GM21515 (cell line): ENCODE data around the gene STEAP1B.
"Not testable (repeated sequence)": the region's sequence is repeated elsewhere in the genome, so short reads cannot be mapped to it uniquely, and the experiment has no call there.

Experiments used
- ATAC-seq: cut with Tn5 transposase; IDR thresholded peaks from one replicate; pipeline ENCODE4 v1.9.1; 2021; ENCODE audit not compliant: unreplicated experiment

The STEAP1B gene

GRCh38 chr7:22460363-22460988, 39.5 kb downstream of the STEAP1B start:
- no peak for ATAC-seq

DNA sequence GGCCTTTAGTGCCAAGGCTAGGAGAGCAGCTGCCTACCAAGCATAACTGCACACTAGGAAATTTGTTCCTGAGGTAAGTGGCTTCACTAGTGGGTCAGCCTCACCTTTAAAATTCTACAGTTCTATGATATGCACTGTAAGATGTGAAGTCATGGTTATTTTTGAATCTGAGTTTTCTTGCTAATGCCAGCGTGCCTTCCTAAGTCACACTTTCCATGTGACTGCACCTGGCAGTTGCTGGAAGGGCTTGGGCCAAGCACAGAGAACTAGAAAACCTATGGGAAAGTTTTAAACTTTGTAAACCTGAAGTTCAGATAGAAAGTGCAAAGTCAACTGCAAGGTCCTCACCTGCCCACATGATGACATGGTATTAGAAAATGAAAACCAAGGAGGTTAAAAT, 42.5 kb downstream of the STEAP1B start:
- no peak for ATAC-seq

GRCh38 chr7:22454446-22454845, 45.5 kb downstream of the STEAP1B start:
- ATAC-seq = no peak

- ATAC-seq = no peak
These were observed 46.9 kb downstream of the STEAP1B start for GRCh38 chr7:22452960-22453558.

DNA sequence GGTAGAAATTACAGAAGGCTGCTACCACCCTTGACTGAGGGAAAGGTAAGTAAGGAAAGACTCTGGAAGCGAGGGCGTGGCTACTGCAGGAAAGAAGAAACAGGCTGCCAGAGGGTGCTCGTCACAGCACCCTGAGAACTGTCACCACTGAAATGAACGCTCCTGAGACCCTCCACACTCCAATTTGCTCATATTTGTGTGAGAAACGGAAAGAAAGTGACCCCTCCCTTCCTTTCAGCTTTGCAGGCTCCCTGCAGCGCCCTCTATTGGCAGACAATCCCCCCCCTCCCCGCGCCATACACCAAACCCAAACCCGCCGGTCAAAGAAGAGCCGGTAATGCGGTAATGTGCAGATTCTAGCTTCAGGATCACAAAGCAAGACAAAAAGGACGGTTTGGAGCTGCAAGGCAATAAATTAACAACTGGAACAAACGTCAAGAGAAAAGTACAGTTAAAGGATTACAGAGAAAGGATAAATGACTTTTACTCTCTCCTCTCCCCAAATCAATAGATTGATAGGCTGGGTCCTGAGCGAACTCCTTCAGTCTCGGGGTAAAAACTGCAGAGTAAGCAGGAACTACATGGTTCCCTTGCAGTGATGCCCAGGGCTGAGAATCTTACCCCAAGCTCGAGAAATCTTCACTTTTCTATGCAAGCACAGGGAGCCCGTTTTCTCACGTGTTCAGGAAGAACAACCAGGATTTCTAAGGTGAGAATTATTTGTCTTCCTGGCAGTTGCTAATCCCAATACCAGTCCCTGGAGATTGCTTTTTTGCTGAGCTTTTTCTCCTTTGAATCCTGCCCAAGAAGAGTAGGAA, 47.6 kb downstream of the STEAP1B start:
- no peak for ATAC-seq

DNA sequence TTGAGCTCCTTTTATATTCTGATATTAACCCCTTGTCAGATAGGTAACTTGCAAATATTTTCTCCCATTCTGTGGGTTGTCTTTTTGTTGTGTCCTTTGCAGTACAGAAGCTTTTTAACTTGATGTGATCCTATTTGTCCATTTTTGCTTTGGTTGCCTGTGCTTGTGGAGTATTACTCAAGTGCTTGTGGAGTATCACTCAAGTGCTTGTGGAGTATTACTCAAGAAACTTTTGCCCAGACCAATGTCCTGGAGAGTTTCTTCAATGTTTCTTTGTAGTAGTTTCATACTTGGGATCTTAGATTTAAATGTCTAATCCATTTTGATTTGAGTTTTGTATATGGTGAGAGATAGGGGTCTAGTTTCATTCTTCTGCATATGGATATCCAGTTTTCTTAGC, 50.0 kb downstream of the STEAP1B start:
- not testable (repeated sequence) for ATAC-seq

GRCh38 chr7:22447762-22448161, 52.2 kb downstream of the STEAP1B start:
- peak; percentile 78 for ATAC-seq

- ATAC-seq = peak; percentile 23
These were observed 53.0 kb downstream of the STEAP1B start for GRCh38 chr7:22447008-22447407.

GRCh38 chr7:22445853-22446252, 54.1 kb downstream of the STEAP1B start:
- no peak for ATAC-seq

DNA sequence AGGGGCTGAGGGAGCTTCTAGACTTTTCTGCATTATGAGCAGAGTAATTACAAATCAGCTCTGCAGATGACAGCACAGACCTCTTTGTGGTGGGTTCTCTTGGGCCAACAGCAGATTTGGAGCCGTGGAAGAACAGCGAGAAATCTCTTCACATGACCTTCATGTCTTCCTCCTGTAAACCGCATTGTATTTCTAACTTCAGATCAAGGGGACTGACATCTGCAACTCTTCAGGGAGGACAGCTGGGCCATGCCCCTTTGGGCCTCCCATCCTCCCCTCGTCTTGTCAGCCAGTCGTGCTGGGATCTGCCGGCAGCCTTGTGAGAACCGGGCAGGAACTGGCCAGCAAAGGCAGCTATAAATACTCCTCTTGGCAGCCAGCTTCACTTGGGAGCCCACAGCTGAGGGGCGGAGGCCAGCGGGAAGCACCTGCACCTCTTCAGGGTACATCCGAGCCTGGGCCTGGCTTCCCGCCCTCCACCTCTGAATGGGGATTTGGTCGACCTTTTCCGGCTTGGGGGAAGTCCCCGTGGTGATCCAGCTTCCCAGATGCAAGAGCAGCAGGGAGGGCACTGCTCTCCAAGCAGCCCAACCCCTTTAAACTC, 54.7 kb downstream of the STEAP1B start:
- ATAC-seq = peak; percentile 35

DNA sequence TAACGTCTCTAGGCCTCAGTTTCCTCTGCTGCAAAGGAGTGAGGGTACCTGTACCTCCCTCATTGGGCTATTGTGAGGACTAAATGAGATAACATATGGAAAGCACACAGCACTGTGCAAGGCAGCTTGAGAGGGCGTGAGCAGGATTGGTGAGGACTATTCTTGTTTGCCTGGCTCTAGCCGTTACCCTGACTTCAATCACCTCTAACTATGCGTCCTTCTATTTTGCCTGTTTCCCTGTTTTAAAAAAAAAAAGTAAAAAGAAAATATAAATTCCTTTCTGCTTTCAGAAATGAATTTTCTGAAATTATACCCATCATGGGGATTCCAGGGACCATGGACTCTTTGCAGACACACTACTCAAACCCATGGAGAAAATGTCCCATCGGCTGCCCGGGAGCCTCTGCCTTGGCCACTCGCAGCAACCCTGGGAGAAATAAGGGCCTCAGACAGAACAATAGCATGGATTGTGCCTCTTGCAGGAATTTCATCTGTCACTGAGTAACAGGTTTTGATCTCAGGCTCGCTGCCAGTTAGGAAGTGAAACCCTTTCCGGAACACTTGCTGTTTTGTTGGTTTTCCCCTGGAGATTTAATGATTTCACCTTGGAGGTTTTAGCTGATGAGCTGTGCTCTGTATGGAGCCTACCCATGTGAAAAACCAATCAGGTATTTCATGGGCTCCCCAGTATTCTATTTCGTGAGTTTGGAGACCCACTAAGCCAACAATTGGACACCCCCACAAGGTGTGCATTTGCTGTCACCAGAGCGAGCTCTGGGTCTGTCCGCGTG, 55.6 kb downstream of the STEAP1B start:
- no peak for ATAC-seq

DNA sequence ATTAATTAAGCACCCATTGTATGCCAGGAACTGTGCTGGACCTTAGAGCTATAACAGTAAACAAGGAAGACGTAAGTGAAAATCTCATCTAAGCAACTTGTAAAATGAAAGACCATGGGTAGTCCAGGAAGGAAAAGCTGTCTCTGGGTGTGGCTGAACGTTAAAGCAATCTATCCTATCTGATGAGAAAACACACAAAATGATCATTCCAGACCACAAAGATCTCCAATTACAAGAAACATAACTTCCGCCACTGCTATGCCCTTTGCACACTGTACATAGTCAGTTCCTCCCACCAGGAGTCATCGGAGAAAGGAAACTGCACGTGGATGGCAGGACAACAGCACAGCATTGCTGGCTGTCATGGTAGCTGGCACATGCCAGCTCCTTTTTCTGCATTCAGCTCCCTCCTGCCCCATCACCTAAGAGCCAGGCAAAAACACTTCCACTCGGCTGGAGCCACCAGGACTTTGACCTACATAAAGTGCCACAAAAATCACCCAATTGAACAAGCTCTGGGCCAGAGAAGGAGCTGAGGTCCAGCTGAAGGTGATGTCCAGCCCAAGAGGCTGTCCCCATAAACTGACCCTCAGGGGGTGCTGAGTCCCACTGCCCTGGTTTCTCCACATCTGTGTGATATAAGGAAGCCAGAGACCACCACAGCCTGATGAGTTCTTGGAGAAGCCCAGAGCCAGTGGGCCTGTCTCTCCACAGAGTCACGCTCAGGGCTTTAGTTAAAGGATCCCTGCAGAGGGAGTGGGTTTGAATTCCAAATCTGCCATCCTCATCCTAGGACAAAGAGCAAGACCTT, 56.4 kb downstream of the STEAP1B start:
- ATAC-seq = no peak

- ATAC-seq = no peak
These were observed 57.1 kb downstream of the STEAP1B start for GRCh38 chr7:22442882-22443369.

DNA sequence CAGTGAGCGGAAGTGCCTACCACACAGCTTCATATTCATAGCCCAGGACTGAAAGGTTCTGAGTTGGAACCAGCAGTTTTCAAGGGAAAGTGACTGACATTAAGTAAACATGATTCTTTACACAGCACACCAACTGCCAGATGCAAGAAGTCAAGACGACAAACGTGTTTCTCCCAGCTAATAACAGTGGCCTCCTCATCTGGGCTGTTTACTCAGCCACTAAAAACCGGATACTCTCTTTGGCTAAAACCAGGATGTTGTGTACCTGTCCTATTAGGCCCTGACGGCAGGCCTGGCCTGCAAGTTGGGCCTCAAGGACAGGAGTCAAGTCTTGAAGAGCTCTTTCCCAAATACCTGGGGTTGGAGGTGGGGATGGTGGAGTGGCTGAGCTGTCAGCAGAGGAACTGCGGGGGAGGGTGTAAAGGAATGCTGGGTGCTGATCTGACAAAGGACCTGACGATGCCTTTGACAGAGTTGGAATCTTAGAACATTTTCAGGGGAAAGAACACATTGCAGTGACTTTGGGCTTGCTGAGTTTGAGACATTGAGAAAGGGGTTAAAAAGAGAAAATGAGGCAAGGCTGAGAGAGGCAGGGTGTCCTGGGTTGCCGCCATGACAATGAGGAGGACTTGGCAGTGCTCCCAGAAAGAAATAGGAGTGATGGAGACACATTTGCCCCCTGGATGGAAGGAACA, 57.7 kb downstream of the STEAP1B start:
- ATAC-seq = no peak

DNA sequence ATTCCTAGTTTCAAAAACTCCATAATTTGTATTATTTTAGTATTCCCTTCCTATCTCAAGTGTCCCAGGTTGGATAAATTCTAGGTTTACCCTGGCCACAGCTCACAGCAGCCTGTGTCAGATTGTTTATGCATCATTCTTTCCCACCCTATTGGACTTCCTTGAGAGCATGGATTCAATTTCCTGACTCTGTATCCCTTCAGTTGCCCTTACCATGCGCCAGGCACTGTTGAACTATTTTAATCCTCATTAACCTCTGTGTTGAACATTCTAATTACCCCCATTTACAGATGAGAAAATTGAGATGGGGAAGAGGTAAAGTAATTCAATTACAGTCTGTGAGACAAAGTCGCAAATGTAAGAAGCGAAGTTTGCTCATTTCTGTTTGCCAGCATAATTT, 58.8 kb downstream of the STEAP1B start:
- no peak for ATAC-seq

- peak; percentile 59 for ATAC-seq
These were observed 61.0 kb downstream of the STEAP1B start for GRCh38 chr7:22438994-22439393.

- ATAC-seq = not testable (repeated sequence)
These were observed 63.4 kb downstream of the STEAP1B start for GRCh38 chr7:22436552-22436951.

GRCh38 chr7:22435720-22436119, 64.3 kb downstream of the STEAP1B start:
- no peak for ATAC-seq

- peak; percentile 88 for ATAC-seq
These were observed 64.9 kb downstream of the STEAP1B start for GRCh38 chr7:22435105-22435504.
